Urinary bladder (tissue), 4 donors: ENCODE data around the gene LRIT2. TPM values are rescaled to one million over a fixed set of nuclear protein-coding genes. Genes with fewer than 3 reads are reported as not detected.

ENCODE experiments used
- DNase-seq: peaks from one replicate; pipeline ENCODE4 v3.0.0-alpha.2; 2015; ENCODE audit errors: extremely low spot score
- H3K27ac ChIP-seq: one replicate; pipeline ENCODE4 v1.5.1; 2013; ENCODE audit warnings: low read depth, mild to moderate bottlenecking, moderate library complexity
- H3K36me3 ChIP-seq: one replicate; pipeline ENCODE4 v1.6.1; 2013; ENCODE audit warnings: mild to moderate bottlenecking, moderate library complexity; ENCODE audit not compliant: insufficient read depth
- H3K4me1 ChIP-seq: one replicate; pipeline ENCODE4 v1.6.1; 2013; ENCODE audit warnings: mild to moderate bottlenecking, moderate library complexity; ENCODE audit not compliant: insufficient read depth
- H3K4me3 ChIP-seq: one replicate; pipeline ENCODE4 v1.5.1; 2013; ENCODE audit warnings: low read depth, low read length
- WGBS: extraction: QIAGEN DNeasy Blood & Tissue Kit; methylation state at CpG from one replicate; pipeline ENCODE4 v1.1.7; 2013; 5-methylcytosine and 5-hydroxymethylcytosine counted together
- polyA plus RNA-seq: library from polyadenylated mRNA; stranded (reverse); fragments of 200-250 nt; gene quantifications from one replicate; pipeline ENCODE4 v1.2.3, GENCODE V29; 2013
- total RNA-seq: library from RNA; depleted of rRNA; stranded (reverse); fragments of >200 nt; gene quantifications from one replicate; pipeline ENCODE4 v1.2.3, GENCODE V29; 2014
- donor health status: healthy with polysubstance abuse.
- donor health status: healthy.

LRIT2 gene
- total RNA-seq: not detected
- not detected for polyA plus RNA-seq

DNA sequence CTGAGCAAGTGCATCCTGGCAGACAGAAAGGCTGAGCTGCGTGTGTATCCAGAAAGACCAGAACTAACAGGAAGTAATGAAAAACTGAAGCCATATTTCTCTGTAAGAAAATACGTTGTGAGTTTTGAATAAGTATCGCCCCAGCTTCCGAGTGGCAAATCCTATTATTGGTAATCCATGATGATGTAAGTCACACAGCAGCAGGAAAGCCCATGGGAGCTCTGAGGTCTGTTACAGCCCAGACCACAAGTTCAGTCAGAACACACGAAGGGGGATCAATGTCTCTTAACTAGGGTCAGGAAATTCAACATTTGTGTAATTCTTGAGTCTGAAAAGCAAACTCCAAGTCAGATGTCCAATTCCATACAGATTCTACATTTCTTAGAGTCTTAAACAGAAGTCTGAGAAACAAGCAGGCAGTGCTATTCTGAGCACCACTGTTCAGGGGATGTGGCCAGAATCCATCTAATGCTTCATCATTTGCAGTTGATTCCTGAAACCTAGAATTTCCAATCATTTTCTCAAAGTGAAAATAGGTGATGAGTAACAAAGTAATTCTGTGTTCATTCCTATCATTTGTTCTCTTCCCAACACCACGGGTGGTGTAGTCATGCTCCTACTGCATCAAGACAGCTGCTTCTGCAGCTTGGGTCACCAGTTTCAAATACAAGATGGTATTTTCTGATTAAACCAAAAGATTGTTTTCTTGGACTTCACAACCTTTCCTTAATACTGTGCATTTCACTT is at the start of gene LRIT2:
Gene LRIT2 (minus strand): TSS at position 118 of the 747 bp plus-strand sequence. CDS start 24 bp downstream, at position 94.
- Histone ChIP-seq H3K4me1 (no peaks in the 10 kb centered on the region), H3K36me3 (no peaks in the 10 kb centered on the region), H3K27ac (no peak within 1 kb of the TSS), H3K4me3 (no peak within 1 kb of the TSS)
- no peak for DNase-seq
- 61% methylated on average over 6 of the region's 6 CpGs for WGBS

GRCh38 chr10:84270708-84271107 is 45.4 kb upstream of the LRIT2 start:
- 49% methylated on average over 1 of the region's 1 CpG for WGBS
- H3K36me3 ChIP-seq: no peaks in the 10 kb centered on the region
- DNase-seq: no peak
- H3K4me3 ChIP-seq: no peak overlapping the region
- H3K27ac ChIP-seq: no peak overlapping the region
- no peaks in the 10 kb centered on the region for H3K4me1 ChIP-seq

DNA sequence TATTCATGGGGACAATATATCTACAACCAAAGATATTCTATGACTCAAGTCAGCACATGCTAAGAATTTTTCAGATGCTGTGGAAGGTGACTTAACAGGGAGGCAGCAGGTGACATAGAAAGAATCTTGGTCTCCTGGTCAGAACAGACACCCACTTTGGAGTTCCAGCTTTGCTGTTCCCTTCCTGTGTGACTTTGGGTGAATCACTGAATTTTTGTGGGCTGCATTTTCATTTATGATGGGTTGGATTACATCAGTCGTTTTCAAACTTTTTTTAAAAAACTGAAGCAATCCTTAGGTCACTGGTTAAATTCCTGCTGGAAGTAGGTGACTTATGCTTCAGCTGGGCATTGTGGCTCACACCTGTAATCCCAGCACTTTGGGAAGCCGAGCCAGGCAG is 44.4 kb upstream of the LRIT2 start:
- WGBS: 55% methylated on average over 2 of the region's 2 CpGs

DNA sequence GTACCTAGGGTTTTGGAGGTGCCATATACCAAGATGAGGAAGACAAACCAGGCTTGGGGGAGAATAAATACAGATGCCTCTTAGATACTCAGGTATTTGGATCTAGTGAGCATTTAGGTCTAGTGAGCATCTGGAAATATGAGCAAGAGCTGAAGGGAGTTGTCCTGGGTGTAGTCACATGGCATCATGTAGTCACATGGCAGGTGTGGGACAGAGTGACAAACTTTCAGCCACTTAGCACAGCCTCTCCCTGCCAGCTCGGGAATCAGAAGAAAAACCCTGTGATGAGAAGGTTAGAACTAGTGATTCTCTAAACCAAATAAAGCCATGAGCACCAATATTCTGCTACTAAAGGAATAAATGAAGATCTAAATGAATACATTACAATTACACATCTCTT is 43.8 kb upstream of the LRIT2 start:
- no peaks in the 10 kb centered on the region for H3K4me1 ChIP-seq
- DNase-seq: no peak
- 58% methylated on average over 1 of the region's 1 CpG for WGBS

More for the DNA sequence above, 44.4 kb upstream of the LRIT2 start:
- no peak for DNase-seq
- H3K4me1 ChIP-seq: no peaks in the 10 kb centered on the region
- no peaks in the 10 kb centered on the region for H3K36me3 ChIP-seq
- no peak overlapping the region for H3K4me3 ChIP-seq
- no peak overlapping the region for H3K27ac ChIP-seq

DNA sequence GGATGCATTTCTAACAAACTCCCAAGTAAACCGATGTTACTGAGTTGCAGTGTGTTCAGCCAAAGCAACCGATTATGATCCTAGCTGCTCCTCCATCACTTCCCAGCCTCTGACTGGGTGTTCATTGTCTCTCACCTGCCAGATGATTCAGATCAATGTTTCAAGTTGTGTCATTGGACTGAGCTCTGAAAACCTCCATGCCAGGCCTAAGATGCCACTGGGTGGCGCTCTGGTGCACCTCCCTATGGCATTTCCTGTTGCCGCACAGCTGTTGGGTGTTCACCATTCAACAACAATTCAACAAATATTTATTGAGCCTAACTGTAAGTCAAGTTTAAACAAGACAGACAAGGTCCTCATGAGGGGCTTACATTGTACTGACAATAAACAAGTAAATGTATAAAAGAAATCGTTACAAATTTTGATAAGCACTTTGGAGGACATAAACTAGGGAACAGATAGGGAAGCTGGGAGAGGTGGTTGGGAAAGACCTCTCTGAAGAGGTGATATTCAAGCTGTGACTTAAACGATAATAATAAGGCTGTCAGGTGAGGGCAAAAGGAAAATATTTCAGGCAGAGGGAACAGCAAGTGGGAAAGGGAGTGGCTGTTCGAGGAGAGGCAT is 42.3 kb upstream of the LRIT2 start:
- WGBS: 30% methylated on average over 7 of the region's 7 CpGs
- no peak overlapping the region for H3K4me3 ChIP-seq
- no peaks in the 10 kb centered on the region for H3K36me3 ChIP-seq
- DNase-seq: no peak
- H3K27ac ChIP-seq: no peak overlapping the region
- H3K4me1 ChIP-seq: no peaks in the 10 kb centered on the region

More for the DNA sequence above, 43.8 kb upstream of the LRIT2 start:
- H3K36me3 ChIP-seq: no peaks in the 10 kb centered on the region
- no peak overlapping the region for H3K4me3 ChIP-seq
- no peak overlapping the region for H3K27ac ChIP-seq

DNA sequence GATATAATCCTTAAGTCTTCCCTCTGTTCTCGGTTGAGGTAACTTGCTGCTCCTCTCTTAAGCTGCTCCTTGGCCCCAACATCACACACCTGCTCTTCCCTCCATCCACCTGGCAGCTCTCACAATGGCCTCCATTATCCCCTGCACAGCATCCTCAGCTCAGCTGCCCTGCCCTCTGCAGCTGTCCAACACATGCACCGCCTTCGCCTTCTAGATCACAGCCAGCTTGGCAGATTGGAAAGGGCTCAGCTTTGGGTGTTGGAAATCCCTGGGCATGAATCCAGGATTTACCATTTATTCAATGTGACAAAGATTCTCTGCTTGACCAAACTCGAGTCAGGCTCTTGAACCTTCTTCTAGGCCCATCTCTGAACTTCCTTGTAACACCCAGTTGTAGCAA is 40.1 kb upstream of the LRIT2 start:
- no peak for DNase-seq
- WGBS: 74% methylated on average over 4 of the region's 4 CpGs
- no peak overlapping the region for H3K4me3 ChIP-seq
- no peaks in the 10 kb centered on the region for H3K4me1 ChIP-seq
- no peak overlapping the region for H3K27ac ChIP-seq
- H3K36me3 ChIP-seq: no peaks in the 10 kb centered on the region

GRCh38 chr10:84264611-84265141 is 39.3 kb upstream of the LRIT2 start:
- H3K4me3 ChIP-seq: no peak overlapping the region
- DNase-seq: no peak
- no peaks in the 10 kb centered on the region for H3K4me1 ChIP-seq
- no peaks in the 10 kb centered on the region for H3K36me3 ChIP-seq
- WGBS: 2% methylated on average over 11 of the region's 11 CpGs
- H3K27ac ChIP-seq: no peak overlapping the region

DNA sequence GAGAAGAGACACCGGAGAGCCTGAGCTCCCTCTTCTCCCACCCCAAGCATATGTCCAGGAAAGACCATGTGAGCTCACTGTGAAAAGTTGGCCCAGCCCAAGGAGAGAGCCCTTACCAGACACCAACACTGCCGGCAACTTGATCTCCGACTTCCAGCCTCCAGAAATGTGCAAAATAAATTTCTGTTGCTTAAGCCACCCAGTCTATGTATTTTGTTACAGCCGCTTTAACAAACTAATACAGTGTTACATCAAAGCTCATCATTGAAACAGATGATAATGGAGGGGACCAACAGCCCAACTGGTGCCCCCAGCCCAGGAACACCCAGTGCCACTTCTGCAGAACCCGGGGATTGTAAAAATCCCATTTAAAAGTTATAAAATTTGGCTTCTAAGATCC is 38.4 kb upstream of the LRIT2 start:
- 80% methylated on average over 5 of the region's 5 CpGs for WGBS
- no peak for DNase-seq
- H3K4me1 ChIP-seq: no peaks in the 10 kb centered on the region
- H3K4me3 ChIP-seq: no peak overlapping the region
- no peaks in the 10 kb centered on the region for H3K36me3 ChIP-seq
- H3K27ac ChIP-seq: no peak overlapping the region

GRCh38 chr10:84262190-84262956 is 37.0 kb upstream of the LRIT2 start:
- no peak overlapping the region for H3K4me3 ChIP-seq
- no peak for DNase-seq
- H3K27ac ChIP-seq: no peak overlapping the region
- no peaks in the 10 kb centered on the region for H3K4me1 ChIP-seq
- 68% methylated on average over 13 of the region's 13 CpGs for WGBS
- H3K36me3 ChIP-seq: no peaks in the 10 kb centered on the region

GRCh38 chr10:84261236-84261915 is 36.0 kb upstream of the LRIT2 start:
- no peaks in the 10 kb centered on the region for H3K4me1 ChIP-seq
- no peak overlapping the region for H3K4me3 ChIP-seq
- WGBS: 82% methylated on average over 7 of the region's 7 CpGs
- no peaks in the 10 kb centered on the region for H3K36me3 ChIP-seq
- H3K27ac ChIP-seq: no peak overlapping the region
- DNase-seq: no peak

- Histone ChIP-seq H3K4me1 (no peaks in the 10 kb centered on the region), H3K36me3 (no peaks in the 10 kb centered on the region), H3K4me3 (no peak overlapping the region), H3K27ac (no peak overlapping the region)
- no peak for DNase-seq
- 85% methylated on average over 7 of the region's 7 CpGs for WGBS
Measured at GRCh38 chr10:84258034-84258695, 32.8 kb upstream of the LRIT2 start.

GRCh38 chr10:84257343-84258020 is 32.1 kb upstream of the LRIT2 start:
- H3K4me1 ChIP-seq: no peaks in the 10 kb centered on the region
- 72% methylated on average over 15 of the region's 15 CpGs for WGBS
- no peak for DNase-seq
- H3K27ac ChIP-seq: no peak overlapping the region
- H3K36me3 ChIP-seq: no peaks in the 10 kb centered on the region
- no peak overlapping the region for H3K4me3 ChIP-seq
